Measurements from ENCODE around the gene FOXO4.
A peak's percentile ranks its signal among the peaks of the same experiment; 100 is the strongest.

The FOXO4 gene

DNA sequence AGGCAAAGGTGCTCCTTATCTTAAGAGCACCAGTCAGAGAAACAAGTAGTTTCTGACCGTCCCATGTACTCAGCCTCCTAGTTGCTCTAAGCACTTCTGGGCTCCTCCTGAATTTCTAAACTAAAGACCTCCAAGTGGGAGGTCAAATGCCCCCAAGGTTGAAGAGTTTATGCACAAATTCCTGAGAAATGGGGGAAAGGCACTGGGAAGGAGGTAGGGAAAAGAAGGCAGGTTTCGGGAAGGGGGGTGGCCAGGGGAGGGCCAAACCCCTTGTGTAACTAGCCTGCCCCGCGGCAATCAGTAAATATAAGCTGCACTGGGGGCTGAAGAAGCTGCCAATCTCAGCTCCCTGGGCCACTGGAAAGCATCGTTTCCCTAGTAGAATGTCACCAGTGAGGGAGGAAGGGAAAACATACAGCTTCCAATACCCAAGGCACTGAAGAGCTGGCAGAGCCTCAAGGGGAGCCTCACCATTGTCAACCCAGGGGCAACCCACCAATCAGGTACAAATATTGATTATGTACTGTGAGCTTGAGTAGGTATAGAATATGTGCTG is 3.4 kb downstream of the FOXO4 start:
- no peak for DNase-seq (ENCODE audit: low spot score)

DNA sequence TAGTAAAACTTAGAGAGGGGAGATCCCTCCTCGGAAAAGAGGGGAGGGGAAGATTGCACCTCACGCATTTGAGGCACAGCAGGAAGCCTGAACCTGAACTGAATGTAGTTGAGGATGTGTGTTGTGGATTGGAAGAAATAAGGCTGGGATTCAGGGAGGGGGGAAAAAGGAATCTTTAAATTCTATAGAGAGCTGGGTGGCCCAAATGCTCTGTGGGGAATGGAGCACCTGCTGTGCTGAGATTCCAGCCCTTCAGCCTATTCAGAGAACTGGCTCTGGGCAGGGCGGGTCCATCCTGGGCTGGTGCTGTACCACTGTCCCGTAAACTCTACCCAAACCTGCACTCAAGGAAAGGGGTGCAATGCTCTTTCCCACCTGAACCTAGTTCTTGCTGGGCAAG is 4.1 kb downstream of the FOXO4 start:
- DNase-seq (ENCODE audit: low spot score), result no peak

GRCh38 chrX:71100581-71101505 is 5.2 kb downstream of the FOXO4 start:
- no peak for DNase-seq (ENCODE audit: low spot score)

DNA sequence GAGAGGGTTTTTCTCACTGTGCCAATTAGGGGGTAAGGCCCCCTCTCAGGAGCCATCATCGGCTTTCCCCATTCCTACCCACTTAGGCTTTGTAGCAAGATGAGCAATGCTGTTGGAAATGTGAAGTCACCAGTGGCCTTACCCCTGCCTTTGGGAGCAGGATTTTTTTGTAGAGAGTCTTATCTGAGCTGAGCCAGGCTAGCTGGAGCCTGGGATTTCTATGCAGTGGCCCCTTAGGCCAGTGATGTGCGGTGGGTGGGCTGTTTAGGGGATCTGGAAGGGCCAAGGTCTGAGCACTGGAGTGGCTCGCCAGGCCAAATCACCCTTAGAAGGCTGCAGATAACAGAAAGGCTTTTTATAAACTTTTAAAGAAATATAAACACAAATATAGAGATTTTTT is 6.6 kb downstream of the FOXO4 start:
- no peak for DNase-seq (ENCODE audit: low spot score)

- DNase-seq (ENCODE audit: low spot score), result no peak
Measured at GRCh38 chrX:71103110-71103983, 7.7 kb downstream of the FOXO4 start.

GRCh38 chrX:71105628-71106027 is 10.0 kb downstream of the FOXO4 start:
- DNase-seq (ENCODE audit: low spot score), result no peak

DNA sequence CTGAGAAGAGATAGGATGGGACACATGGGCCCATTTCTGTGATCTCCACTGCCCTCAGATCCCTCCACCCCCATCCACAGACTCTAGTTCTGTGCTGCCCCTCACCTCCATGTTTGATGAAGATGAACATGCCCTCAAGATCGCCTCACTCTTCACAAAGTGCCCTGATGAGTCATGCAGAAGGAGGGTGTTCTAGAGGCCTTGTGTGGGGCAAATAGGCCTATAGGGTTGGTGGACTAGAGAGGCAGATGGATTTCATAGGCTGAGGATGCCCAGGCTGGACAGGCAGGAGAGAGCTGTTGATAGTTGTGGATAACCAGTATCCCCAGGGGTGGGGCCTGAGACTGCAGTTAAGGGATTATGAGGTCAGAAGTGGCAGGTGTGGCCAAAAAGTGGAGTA is 10.8 kb downstream of the FOXO4 start, which contains the start of gene CXorf65:
CXorf65 (minus strand) TSS at position 314 of the 400 bp plus-strand sequence; CDS start at position 130, 184 bp downstream.
- no peak for DNase-seq (ENCODE audit: low spot score)

- no peak for DNase-seq (ENCODE audit: low spot score)
Measured at GRCh38 chrX:71107245-71107644, 11.6 kb downstream of the FOXO4 start.

DNA sequence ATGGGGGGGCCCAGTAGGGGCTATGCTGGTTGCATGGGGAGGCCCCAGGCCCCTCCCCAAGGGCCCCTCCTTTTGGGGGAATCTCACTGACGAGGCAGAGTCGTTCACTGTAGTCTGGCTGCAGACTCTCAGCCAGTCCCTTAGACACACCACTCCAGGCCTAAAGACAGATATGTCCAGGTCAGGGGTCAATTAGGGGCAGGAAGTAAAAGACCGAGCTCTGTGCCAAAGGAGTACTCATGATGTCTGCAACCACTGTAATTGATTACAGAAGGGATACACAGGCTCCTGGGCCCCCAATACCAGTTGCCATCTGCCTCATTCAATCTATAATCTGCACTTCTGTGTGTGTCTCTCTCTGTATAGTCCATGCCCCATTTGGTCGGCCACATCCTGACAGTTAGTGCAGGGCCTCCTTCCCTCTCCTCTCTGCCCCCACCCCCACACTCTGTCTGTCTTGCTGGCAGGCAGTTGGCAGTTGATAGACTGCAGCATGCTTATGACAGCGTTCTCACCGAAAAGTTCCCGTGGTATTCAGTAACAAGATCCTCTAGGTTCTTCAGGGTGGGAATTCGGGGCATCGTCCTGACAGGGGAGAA is 12.2 kb downstream of the FOXO4 start:
- DNase-seq (ENCODE audit: low spot score), result no peak

DNA sequence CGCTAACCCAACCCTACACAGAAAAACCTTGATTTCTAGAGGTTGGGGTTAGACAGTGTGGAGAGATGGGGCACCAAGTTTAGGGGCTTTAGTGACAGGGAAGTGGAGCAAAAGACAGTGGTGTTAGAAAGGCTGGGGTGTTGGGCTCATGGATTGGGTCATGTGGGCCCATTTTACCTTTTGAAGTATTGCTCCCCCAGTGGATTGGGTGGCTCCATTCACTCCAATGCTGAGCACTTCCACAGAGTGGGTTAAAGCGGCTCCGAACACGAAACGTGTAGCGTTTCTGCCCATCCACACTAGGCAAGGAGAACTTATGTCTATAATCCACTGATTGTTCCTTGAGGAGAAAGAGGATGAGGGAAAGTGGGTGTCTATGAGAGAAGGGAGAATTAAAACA is 13.4 kb downstream of the FOXO4 start:
- DNase-seq (ENCODE audit: low spot score), result no peak

DNA sequence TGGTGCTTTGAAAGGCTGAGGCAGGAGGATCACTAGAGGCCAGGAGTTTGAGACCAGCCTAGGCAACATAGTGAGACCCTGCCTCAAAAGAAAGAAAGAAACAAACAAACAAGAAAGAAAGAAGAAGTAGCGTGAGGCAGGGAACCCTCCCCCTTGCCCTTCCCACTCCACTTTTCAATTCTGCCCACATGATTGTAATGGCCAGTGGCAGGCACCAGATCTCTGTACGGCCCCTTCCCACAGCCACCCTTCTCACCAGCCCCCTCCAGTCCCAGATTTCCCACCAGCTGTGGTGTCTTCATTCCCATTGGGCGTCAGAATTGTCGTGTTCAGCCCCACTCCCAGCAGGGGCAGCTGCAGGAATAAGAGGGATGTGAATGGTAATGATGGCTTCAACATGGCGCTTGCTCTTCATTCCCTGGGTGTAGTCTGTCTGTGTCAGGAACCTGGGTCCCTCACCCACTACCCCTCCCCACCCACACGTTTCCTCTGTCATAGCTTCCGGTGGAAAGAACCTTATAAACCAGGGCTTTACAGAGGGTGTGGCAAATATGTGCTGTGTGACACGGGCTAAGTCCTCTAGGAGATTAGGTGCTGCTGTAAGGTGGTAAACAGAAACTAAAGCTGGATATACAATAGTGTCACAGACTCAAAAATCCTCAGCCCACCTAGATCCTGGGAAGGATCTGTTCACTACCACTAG is 15.6 kb downstream of the FOXO4 start, which contains the start of gene IL2RG:
IL2RG (minus strand) TSS at position 437 of the 703 bp plus-strand sequence; CDS start at position 399, 38 bp downstream.
- DNase-seq (ENCODE audit: low spot score), result no peak

DNA sequence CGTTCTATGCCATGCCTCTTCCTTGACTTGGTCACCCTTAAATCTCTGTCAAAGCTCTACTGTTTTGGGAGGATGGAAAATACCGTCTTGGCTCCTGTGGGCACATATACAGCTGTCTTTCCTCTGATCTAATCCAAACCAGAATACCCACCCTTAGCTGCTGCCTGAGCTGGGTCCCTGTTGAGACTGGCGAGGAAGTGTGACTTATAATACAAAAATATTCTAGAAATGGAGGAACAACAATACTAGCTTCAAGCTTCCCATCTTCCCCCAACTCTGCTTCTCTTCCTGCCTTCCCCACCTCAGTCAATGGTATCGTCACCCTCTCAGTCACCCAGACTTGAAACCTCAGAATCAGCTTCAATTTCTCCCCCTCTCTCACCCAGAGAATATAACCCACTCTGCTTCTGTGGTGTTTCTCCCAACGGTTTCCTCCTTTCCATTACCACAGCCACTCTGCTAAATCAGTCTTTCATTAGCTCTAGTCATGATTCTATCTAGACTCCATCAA is 16.3 kb downstream of the FOXO4 start:
- DNase-seq (ENCODE audit: low spot score), result no peak

DNA sequence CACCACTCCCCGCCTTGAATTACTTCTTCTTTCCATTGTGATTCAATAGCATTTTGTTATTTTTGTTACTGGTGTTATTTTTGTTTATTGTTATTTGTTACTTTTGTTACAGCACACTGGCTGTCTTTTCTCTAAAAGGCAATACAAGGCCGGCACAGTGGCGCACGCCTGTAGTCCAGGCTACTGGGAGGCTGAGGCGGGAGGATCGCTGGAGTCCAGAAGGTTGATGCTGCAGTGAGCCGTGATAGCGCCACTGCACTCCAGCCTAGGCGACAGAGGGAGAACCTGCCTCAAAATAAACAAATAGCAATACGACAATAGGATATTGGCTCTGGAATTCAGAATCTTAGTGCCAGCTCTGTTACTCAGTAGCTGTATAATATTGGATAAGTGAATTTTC is 21.7 kb downstream of the FOXO4 start:
- DNase-seq (ENCODE audit: low spot score), result no peak

GRCh38 chrX:71118032-71118984 is 22.7 kb downstream of the FOXO4 start, which contains the start of gene MED12:
Gene MED12 (plus strand): TSS chrX:71118596. CDS start chrX:71118755, 159 bp downstream.
- DNase-seq (ENCODE audit: low spot score), result peak; percentile 71

DNA sequence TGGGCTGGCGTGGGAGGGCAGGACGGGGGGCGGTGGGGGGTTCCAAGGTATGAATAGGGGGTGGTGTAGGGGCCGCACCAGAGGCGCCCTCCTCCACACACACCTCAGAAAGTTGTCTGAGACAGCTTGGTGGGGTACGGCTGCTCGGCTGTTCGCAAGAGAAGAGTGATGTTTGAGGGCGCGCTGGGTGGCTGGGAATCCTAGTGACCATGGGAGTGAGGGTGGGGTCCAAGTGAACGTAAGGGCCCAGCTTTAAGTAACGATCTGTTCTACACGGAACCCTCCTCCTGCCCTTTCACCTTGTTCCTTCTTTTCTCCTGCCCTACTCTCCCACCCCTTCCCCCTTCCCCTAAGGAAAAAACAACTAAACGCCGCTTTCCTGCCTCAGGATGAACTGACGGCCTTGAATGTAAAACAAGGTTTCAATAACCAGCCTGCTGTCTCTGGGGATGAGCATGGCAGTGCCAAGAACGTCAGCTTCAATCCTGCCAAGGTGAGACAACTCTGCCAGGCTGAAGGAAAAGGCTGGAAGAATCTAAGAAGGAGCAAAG is 23.4 kb downstream of the FOXO4 start:
- DNase-seq (ENCODE audit: low spot score), result no peak

- DNase-seq (ENCODE audit: low spot score), result no peak
Measured at GRCh38 chrX:71128166-71128833, 32.6 kb downstream of the FOXO4 start.

- DNase-seq (ENCODE audit: low spot score), result peak; percentile 55
Measured at GRCh38 chrX:71128915-71129765, 33.5 kb downstream of the FOXO4 start.

GRCh38 chrX:71131510-71131909 is 35.9 kb downstream of the FOXO4 start:
- DNase-seq (ENCODE audit: low spot score), result no peak

Measured in pons (tissue), 1 donor.